B cell (primary cell): ENCODE measurements around the gene ACP7. TPM values are rescaled to one million over a fixed set of nuclear protein-coding genes. Genes with fewer than 3 reads are reported as not detected.

Source experiments
- ATAC-seq: fragments of 200-7000 bp; cut with Tn5 transposase; one replicate; pipeline ENCODE4 v1.10.0; 2021; ENCODE audit warnings: low read depth, mild to moderate bottlenecking, moderate number of reproducible peaks, moderate library complexity
- CTCF ChIA-PET: fragments of 350-600 bp; sonication (Branson Sonifier 250); formaldehyde crosslinking; loops from one replicate; lab custom pipeline; 2021; ENCODE audit warnings: antibody characterized with exemption, inconsistent platforms; lab: Charles Lee
- POLR2A ChIA-PET: fragments of 350-600 bp; sonication (Branson Sonifier 250); formaldehyde crosslinking; loops from one replicate; lab custom pipeline; 2021; ENCODE audit warnings: antibody characterized with exemption; lab: Charles Lee
- DNase-seq: peaks from one replicate; pipeline ENCODE4 v3.0.0; 2013
- H2AFZ ChIP-seq: 2 replicates; pipeline ENCODE4 v1.6.1; 2012; ENCODE audit warnings: mild to moderate bottlenecking, low read depth, low read length; ENCODE audit not compliant: insufficient read depth, poor library complexity, severe bottlenecking
- H3K27ac ChIP-seq, 2 donors: 1 replicate in 1 of 2; 2 replicates in 1 of 2; pipeline ENCODE4 v1.5.1; 2012 to 2013; ENCODE audit warnings: low read length in 2 of 2, mild to moderate bottlenecking in 2 of 2, moderate library complexity in 1 of 2
- H3K27me3 ChIP-seq, 4 experiments: fragments of 200-600 bp in 1 of 4; sonication (generic) in 1 of 4; replicated peaks in 1 of 4; 1 replicate in 2 of 4; 2 replicates in 2 of 4; pipeline versions ENCODE4 v1.6.1 to v1.7.0; 2013 to 2016; ENCODE audit warnings: low read length in 3 of 4, mild to moderate bottlenecking in 2 of 4, mixed read lengths in 1 of 4, moderate library complexity in 1 of 4; ENCODE audit not compliant: insufficient read depth in 4 of 4, control insufficient read depth in 3 of 4; ENCODE audit errors: control extremely low read depth in 1 of 4
- H3K36me3 ChIP-seq, 2 experiments: replicated peaks in 1 of 2; 1 replicate in 1 of 2; 2 replicates in 1 of 2; pipeline versions ENCODE4 v1.6.1 to v1.7.1; 2013; ENCODE audit warnings: low read length in 1 of 2; ENCODE audit not compliant: insufficient read depth in 2 of 2, control insufficient read depth in 1 of 2; ENCODE audit errors: control extremely low read depth in 1 of 2, extremely low read depth in 1 of 2
- H3K4me1 ChIP-seq, 2 donors: fragments of 200-600 bp in 1 of 2; sonication (generic) in 1 of 2; 1 replicate in 1 of 2; 2 replicates in 1 of 2; pipeline versions ENCODE4 v1.5.1 to v1.6.1; 2013 to 2017; ENCODE audit warnings: low read length in 2 of 2; ENCODE audit not compliant: control insufficient read depth in 2 of 2, insufficient read depth in 2 of 2
- H3K4me2 ChIP-seq: replicated peaks from 2 replicates; pipeline ENCODE3; 2012; ENCODE audit warnings: mild to moderate bottlenecking, low read depth, low read length; ENCODE audit not compliant: poor library complexity, severe bottlenecking
- H3K4me3 ChIP-seq, 5 experiments: fragments of 200-600 bp in 1 of 5; sonication (generic) in 1 of 5; 1 replicate in 3 of 5; 2 replicates in 2 of 5; pipeline versions ENCODE4 v1.5.1 to v1.7.0; 2011 to 2016; ENCODE audit warnings: low read length in 4 of 5, mild to moderate bottlenecking in 4 of 5, low read depth in 2 of 5, control low read depth in 1 of 5, moderate library complexity in 1 of 5; ENCODE audit not compliant: insufficient read depth in 1 of 5; ENCODE audit errors: control extremely low read depth in 1 of 5, extremely low read depth in 1 of 5
- H3K79me2 ChIP-seq: fragments of 200-600 bp; sonication (generic); one replicate; pipeline ENCODE4 v1.6.0; 2016; ENCODE audit warnings: low read length; ENCODE audit not compliant: control insufficient read depth, insufficient read depth
- H3K9ac ChIP-seq: fragments of 200-600 bp; sonication (generic); 2 replicates; pipeline ENCODE4 v1.6.1; 2017; ENCODE audit warnings: mild to moderate bottlenecking, low read length, moderate library complexity
- H3K9me3 ChIP-seq, 3 donors: one replicate each; pipeline versions ENCODE4 v1.6.1 to v1.7.1; 2013; ENCODE audit warnings: low read length in 2 of 3; ENCODE audit not compliant: control insufficient read depth in 2 of 3, insufficient read depth in 1 of 3; ENCODE audit errors: control extremely low read depth in 1 of 3
- H4K20me1 ChIP-seq: 2 replicates; pipeline ENCODE4 v1.6.0; 2012; ENCODE audit warnings: mild to moderate bottlenecking, low read length; ENCODE audit not compliant: insufficient read depth, control insufficient read depth, poor library complexity, severe bottlenecking
- H3K27ac Mint-ChIP-seq: one replicate; pipeline ENCODE4 v1.8.0; 2021; ENCODE audit warnings: mixed read lengths
- H3K27me3 Mint-ChIP-seq: one replicate; pipeline ENCODE4 v1.8.0; 2021; ENCODE audit warnings: mixed read lengths
- H3K4me1 Mint-ChIP-seq: one replicate; pipeline ENCODE4 v1.8.0; 2021; ENCODE audit warnings: mixed read lengths
- H3K4me3 Mint-ChIP-seq: one replicate; pipeline ENCODE4 v1.8.0; 2021; ENCODE audit warnings: mixed read lengths
- H3K9me3 Mint-ChIP-seq: one replicate; pipeline ENCODE4 v1.8.0; 2022; ENCODE audit warnings: mixed read lengths; ENCODE audit not compliant: insufficient read depth
- CTCF ChIP-seq: fragments of 200-600 bp; IDR thresholded peaks from one replicate; pipeline ENCODE4 v1.8.0; 2022; ENCODE audit warnings: antibody characterized with exemption, mild to moderate bottlenecking
- EZH2 ChIP-seq: IDR thresholded peaks from 2 replicates; pipeline ENCODE4 v1.6.1; 2012; ENCODE audit warnings: borderline replicate concordance, low read depth, mild to moderate bottlenecking, moderate library complexity, low read length; ENCODE audit not compliant: insufficient read depth, poor library complexity, severe bottlenecking
- WGBS: methylation state at CpG from one replicate; pipeline ENCODE4 v1.1.5; 2013; ENCODE audit warnings: missing lambda C conversion rate; ENCODE audit not compliant: insufficient coverage; 5-methylcytosine and 5-hydroxymethylcytosine counted together
- intact Hi-C: fragments of 100-400 bp; cut with micrococcal nuclease; formaldehyde crosslinking; loops from one replicate; pipeline ENCODE4 v1.10.0; 2022
- polyA plus RNA-seq: library from polyadenylated mRNA; depleted of rRNA; stranded (reverse); fragments of >200 nt; gene quantifications from 2 replicates; pipeline ENCODE4 v1.2.3, GENCODE V29; 2012
- total RNA-seq, 2 donors: library from RNA; stranded (reverse); fragments of 120-200 nt in 1 of 2; gene quantifications; 1 replicate in 1 of 2; 2 replicates in 1 of 2; pipeline versions ENCODE4 v1.2.3 to v1.2.4, GENCODE V29; 2013 to 2022

Gene ACP7
- total and polyA plus RNA-seq, 2 donors (not counting 1 experiment from before 2014, with no cell fraction given), result not detected

- no peak overlapping the region for H3K27ac Mint-ChIP-seq
- no peak overlapping the region for H3K9ac ChIP-seq
Observed at GRCh38 chr19:39144290-39145071, 60.3 kb downstream of the ACP7 start.

More at GRCh38 chr19:39144290-39145071, 60.3 kb downstream of the ACP7 start:
- ChIA-PET CTCF (interaction anchor here (3.3 kb wide), 1 partner anchor 22 kb away, joined by 7 read pairs; no protein-coding TSS in a partner anchor), POLR2A (no interaction called here)
- H3K9me3 ChIP-seq, result no peaks in the 10 kb centered on the region
- peaks cover 47% of the 10 kb centered on the region for H4K20me1 ChIP-seq
- peaks cover 68% of the 10 kb centered on the region for H3K79me2 ChIP-seq
- ATAC-seq (no peak), DNase-seq (no peak)
- H3K36me3 ChIP-seq, result no peaks in the 10 kb centered on the region
- WGBS, result 47% methylated on average over 10 of the region's 14 CpGs
- no peaks in the 10 kb centered on the region for H3K27me3 ChIP-seq
- Mint-ChIP-seq H3K27me3 (no peaks in the 10 kb centered on the region), H3K9me3 (no peaks in the 10 kb centered on the region), H3K4me3 (no peak overlapping the region), H3K4me1 (peaks cover 34% of the 10 kb centered on the region)
- H3K27ac ChIP-seq, result no peak overlapping the region
- H2AFZ ChIP-seq, result no peak overlapping the region
- no peak overlapping the region for H3K4me3 ChIP-seq
- no peaks in the 10 kb centered on the region for H3K4me1 ChIP-seq
- TF ChIP-seq CTCF (no peak), EZH2 (no peak)
- intact Hi-C loops, result no loop called here
- no peak overlapping the region for H3K4me2 ChIP-seq
